HG03280 (cell line): ENCODE measurements around the gene CES2.
"Not testable (repeated sequence)": the region's sequence is repeated elsewhere in the genome, so short reads cannot be mapped to it uniquely, and the experiment has no call there.

Experiments used
- ATAC-seq: cut with Tn5 transposase; IDR thresholded peaks from one replicate; pipeline ENCODE4 v1.9.1; 2021; ENCODE audit warnings: mild to moderate bottlenecking, moderate library complexity; ENCODE audit not compliant: unreplicated experiment

The CES2 gene, protein sequence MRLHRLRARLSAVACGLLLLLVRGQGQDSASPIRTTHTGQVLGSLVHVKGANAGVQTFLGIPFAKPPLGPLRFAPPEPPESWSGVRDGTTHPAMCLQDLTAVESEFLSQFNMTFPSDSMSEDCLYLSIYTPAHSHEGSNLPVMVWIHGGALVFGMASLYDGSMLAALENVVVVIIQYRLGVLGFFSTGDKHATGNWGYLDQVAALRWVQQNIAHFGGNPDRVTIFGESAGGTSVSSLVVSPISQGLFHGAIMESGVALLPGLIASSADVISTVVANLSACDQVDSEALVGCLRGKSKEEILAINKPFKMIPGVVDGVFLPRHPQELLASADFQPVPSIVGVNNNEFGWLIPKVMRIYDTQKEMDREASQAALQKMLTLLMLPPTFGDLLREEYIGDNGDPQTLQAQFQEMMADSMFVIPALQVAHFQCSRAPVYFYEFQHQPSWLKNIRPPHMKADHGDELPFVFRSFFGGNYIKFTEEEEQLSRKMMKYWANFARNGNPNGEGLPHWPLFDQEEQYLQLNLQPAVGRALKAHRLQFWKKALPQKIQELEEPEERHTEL

GRCh38 chr16:66935314-66936011, at the start of gene CES2:
TSS of gene CES2 (plus strand) at chr16:66935516. CDS start at chr16:66935636, 120 bp downstream.
- no peak for ATAC-seq

DNA sequence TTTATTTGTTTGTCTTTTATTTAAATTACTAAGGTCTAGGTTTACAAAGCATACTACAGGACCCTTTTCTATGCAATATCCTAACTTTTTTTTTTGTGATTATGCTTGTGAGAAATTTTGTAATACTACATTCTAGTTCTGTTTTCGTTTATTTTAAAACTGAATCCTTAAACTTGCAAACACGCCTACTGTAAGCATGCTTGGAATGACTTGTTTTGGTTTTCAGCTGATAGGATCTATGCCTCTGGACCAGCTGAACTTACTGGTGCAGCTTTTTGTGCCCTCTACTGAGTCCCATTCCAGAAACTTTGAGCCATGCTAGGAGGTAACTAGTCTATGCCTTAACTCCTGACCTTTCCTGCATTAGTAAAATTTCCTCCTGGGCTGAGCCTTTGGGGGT, 49.0 kb upstream of the CES2 start:
- no peak for ATAC-seq

- no peak for ATAC-seq
Measured at GRCh38 chr16:66886914-66887313, 48.4 kb upstream of the CES2 start.

GRCh38 chr16:66888647-66889615, 46.4 kb upstream of the CES2 start:
- no peak for ATAC-seq

GRCh38 chr16:66889622-66890021, 45.7 kb upstream of the CES2 start:
- ATAC-seq, result no peak

DNA sequence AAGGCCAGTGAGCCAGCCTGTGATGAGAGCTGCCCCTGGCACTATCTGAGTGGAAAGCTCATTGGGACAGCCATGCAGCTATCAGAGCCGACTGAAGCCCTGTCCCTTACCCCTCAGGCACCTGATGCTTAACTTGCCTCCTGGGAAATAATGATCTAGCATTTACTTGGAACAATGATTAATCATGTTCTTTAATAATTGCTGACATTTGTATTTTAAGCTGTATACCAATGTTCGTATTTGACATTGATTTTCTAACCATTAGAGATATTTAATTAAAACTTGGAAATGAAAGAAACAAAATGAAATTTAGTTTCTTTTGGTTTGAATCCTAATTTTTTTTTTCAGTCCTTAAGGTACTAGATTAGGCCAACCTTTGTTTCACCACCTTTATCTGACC, 44.5 kb upstream of the CES2 start:
- ATAC-seq, result no peak

DNA sequence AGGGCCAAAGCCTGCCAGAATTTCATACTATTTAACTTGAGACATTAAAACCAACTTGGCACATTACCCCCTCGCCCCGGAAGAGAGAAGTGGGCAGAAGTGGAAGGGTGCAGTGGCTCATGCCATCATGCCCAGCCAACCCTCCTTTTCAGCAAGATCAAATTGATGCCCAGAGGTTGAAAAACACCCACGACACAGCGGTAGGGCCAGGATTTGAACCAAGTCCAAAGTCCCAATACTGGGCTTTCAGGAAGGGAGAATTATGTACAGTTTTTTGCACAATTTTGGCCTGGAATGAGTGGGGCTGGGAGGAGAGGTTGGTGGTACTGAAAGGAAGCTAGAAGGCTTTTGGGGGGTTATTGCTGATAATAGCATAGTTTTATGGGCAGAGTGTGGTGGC, 44.0 kb upstream of the CES2 start:
- no peak for ATAC-seq

DNA sequence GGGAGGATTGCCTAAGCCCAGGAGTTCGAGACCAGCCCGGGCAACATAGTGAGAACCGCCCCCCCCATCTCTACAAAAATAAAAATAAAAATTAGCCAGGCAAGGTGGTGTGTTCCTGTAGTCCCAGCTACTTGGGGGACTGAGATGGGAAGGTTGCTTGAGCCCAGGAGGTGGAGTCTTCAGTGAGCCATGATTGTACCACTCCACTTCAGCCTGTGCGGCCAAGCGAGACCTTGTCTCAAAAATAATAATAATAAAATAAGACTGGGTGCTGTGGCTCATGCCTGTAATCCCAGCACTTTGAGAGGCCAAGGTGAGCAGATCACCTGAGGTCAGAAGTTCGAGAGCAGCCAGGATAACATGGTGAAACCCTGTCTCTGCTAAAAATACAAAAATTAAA, 43.5 kb upstream of the CES2 start:
- ATAC-seq, result no peak

DNA sequence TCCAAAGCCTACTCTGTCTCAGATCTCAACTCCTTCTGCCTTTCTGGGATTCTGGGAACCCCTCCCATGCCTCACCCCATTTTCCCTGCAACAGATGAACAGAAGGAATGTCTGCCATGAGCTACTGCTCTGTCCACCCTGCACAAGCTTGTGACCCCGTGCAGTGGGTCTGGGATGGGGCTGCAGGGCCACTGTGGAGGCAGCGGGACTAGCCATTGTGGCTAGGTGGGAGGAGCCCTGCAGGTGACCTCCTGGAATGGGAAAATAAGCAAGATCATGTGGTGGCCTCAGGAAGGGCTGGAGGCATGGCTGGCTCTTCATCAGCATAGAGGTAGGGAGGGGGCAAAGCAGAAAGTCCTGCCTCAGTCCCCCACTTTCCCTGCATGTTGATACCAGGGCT, 41.3 kb upstream of the CES2 start:
- no peak for ATAC-seq

- peak; percentile 70 for ATAC-seq
Measured at GRCh38 chr16:66894948-66895688, 40.2 kb upstream of the CES2 start.

GRCh38 chr16:66895689-66895979, 39.7 kb upstream of the CES2 start:
- no peak for ATAC-seq

- no peak for ATAC-seq
Measured at GRCh38 chr16:66895999-66896398, 39.3 kb upstream of the CES2 start.

DNA sequence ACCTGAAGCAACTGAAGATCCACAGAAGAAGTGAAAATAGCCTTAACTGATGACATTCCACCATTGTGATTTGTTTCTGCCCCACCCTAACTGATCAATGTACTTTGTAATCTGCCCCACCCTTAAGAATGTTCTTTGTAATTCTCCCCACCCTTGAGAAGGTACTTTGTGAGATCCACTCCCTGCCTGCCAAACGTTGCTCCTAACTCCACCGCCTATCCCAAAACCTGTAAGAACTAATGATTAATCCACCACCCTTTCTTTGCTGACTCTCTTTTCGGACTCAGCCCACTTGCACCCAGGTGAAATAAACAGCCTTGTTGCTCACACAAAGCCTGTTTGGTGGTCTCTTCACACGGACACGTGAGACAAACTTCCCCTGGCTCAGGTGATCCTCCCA, 38.6 kb upstream of the CES2 start:
- not testable (repeated sequence) for ATAC-seq

- no peak for ATAC-seq
Measured at GRCh38 chr16:66898207-66898606, 37.1 kb upstream of the CES2 start.

DNA sequence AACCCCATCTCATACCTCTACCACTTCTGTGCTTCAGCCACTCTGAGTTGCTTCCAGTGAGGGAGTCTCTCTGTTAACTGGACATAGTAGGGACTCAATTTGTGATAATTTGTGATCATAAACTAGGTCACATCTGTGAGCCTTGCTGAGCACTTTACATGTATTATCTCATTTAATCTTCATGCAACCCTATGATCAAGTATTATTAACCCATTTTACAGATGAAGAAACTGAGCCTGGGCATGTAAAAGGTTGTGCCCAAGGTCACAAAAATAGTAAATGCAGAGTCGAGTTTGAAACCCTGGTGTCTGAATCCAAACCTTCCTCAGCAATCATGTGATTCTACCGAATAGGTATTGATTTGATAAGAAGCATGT, 36.4 kb upstream of the CES2 start:
- ATAC-seq, result no peak

- ATAC-seq, result no peak
Measured at GRCh38 chr16:66899310-66899944, 35.9 kb upstream of the CES2 start.

- no peak for ATAC-seq
Measured at GRCh38 chr16:66899945-66900710, 35.2 kb upstream of the CES2 start.

DNA sequence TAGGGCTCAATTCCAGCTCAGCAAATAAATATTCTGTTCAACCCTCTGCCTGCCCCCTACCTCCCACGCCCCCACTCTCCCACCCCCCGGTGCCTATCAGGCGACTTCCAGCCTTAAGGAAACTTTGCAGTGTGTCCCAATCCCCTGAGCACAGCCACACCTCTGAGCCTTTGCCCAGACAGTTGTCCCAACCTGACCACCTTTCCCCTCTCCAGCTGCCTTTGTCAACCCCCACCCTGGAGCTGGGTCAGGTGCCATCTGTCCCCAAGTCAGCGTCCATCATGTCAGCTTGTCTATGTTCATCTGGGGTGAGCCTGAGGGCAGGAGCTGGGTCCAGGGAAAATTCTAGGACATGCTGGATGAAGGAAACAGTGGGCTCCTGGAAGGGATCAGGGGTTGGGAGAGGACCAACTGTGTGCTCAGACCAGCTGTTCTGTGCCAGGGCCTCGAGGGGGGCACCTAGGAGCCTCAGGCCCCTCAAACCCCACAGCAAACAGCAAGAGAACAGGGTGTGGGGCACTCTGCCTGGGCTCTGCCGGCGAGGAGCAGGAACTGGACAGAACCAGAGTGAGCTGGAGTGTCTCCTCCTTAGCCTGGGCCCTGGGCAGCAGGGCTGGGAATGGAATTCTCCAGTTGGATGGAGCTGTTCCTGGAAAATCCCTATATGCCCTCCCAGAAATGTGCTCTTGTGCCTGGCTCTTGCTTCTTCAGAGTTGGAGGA, 34.4 kb upstream of the CES2 start:
- ATAC-seq, result no peak

- no peak for ATAC-seq
Measured at GRCh38 chr16:66901626-66902025, 33.7 kb upstream of the CES2 start.
